Epidermal melanocyte (primary cell): Measurements from ENCODE around the gene MGST1.
"Not testable (repeated sequence)": the region's sequence is repeated elsewhere in the genome, so short reads cannot be mapped to it uniquely, and the experiment has no call there.

ENCODE experiments used
- DNase-seq: peaks from one replicate; pipeline ENCODE4 v3.0.0; 2011; ENCODE audit warnings: low spot score; ENCODE audit not compliant: insufficient read length

The MGST1 gene

DNA sequence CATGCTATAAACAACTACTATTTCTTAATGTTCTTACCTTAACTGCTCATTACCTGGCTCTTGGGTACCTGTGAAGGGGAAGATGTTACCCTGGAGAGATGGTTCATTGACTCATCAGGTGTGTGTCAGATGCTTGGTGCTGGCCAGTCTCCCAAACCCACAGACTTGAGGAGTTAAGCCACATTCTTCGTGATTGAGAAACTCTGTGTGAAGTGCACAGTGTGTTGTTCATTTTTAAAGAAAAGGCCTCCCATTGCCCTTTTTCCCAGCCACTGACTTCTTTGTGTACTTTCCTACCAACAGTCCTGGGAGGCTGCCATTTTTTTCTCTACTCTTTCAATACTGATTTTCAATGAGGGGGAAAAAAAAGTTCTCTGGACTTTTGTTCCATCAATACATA is 3.2 kb downstream of the MGST1 start:
- no peak for DNase-seq

DNA sequence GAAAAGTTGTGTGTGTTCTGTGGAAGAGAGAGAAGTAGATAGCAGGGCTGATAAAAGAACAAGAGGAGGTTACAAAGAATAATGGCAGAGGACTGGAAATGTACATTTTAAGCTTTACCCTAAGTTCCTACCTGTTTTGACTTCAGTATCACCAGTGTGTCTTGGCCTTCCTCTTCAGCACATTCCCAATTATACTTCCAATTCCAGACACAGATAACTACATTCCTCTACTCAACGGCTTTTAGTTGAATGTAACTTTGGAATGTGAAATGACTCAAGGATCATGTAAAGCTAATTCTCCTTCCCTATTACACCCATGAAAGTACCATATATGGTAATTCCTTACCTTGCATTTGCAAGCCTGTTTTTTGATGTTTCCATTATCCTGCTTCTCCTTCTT is 5.0 kb downstream of the MGST1 start:
- DNase-seq = no peak

DNA sequence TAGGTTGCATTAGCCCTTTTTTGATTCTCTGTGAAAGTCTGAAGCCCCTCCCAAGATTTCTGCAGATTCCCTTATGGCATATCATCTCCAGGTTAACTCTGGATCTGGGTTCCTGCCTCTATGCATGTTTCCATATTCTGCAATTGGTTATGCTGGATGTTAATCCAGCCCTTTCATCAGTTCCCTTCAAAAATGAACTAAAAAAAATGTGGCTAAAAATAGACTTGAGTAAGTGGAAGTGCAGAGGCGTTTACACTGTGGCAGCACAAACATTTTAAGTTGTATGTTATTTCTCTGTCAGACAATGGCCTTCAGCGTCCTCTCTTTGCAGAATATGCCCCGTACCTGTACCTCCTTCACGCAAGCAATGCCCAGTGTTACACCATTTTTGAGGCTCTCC is 11.4 kb downstream of the MGST1 start:
- no peak for DNase-seq

DNA sequence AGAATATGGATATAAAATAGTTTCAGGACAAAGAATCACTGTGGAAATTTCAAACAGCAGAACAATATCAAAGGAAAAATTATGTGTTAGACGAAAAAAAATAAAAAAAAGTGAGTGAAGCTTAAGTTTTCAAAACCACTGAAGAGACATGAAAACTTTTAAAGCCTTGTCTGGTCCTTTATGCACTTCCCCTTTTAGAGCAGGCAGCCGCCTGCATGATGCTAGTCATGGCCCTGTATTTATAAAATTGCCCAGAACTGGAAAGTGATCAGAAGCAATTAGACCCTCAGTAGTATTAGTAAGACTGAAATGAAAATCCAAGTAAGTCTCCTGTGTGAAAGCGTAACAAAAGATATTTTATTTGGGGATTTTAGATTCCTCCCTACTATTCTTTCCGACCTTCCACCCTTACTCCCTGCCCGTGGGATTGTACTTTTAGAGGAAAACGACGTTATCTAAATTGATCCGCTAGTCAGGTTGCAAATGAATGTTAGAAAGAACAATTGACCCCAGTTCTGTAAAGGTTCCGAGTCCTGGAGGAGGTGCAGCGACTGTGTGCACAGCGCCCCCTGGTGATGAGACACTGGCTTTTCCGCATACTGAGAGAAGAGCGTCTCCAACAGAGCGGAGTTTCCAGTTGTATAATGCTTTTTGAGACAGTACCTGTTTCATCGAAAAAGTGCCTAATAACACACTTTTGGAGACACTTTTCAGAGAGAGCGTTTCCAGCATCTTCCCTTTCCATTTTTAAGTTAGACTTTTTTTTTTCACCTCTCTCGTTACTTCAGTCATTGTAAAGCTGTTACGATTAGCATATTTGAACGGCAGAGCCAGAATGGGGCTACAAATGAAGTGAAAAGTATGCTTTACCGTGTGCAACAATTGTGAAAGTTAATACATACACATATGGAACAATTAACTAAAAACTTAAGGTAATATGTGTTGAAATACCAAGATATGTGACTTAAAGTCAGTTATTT is 12.4 kb downstream of the MGST1 start:
- DNase-seq = no peak

DNA sequence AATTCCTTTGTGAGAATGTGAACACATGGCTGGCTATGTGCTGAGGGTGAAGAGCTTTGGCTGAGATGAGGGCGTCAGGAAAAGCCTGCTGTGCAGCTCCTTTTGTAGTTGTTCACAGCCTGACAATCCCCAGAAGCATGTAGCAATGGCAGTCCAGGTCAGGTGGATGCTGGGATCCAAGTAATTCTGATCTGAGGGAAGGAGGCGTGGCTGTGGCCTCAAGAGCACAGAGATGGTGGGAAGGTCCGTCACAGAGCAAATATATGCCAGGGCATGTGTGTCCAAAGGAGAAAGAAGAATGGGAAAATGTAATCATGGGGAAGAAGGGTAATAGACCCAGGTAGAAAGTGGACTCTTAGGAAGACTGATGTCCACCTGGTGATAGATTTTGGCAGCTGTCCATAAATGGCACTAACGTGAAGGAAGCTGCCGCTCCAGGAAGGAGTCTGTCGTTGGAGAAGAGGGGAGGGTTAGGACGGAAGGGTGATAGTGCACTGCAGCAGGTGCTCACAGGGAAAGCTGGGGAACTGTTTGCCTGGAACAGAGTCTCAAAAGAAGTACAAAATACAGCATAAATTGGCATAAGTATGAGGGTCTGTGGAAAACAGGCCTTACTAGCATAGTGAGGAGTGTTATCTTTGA is 13.8 kb downstream of the MGST1 start:
- no peak for DNase-seq

DNA sequence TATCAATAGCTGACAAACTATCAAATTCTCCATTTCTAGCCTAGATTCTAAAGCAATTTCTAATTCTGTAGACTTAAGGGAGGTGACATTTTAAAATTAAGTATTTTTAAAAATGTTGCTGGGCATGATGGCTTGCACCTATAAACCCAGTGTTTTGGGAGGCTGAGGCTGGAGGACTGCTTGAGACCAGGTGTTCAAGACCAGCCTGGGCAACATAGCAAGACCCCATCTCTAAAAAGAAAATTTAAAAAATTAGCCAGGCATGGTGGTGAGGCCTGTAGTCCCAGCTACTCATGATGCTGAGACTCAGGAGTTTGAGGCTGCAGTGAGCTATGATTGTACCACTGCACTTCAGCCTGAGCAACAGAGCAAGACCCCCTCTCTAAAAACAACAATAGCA is 15.1 kb downstream of the MGST1 start:
- DNase-seq = no peak

DNA sequence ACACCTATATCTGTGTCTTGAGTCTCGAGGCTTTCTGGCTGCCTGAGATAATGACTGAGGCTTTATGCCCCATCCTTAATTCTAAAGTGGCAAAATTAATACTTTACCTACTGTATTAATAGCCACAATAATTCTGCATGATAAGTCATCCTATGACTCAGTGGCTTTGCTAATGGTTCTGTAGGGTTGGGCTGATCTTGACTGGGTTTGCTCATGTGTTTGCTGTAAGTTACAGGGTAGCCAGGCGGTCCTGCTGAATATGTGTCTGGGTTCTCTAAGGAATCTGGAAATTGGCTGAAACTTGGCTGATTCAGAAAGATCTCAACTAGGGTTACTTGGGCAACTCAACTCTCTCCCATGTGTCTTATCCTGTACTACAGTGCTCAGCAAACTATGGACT is 21.7 kb downstream of the MGST1 start:
- DNase-seq = no peak

DNA sequence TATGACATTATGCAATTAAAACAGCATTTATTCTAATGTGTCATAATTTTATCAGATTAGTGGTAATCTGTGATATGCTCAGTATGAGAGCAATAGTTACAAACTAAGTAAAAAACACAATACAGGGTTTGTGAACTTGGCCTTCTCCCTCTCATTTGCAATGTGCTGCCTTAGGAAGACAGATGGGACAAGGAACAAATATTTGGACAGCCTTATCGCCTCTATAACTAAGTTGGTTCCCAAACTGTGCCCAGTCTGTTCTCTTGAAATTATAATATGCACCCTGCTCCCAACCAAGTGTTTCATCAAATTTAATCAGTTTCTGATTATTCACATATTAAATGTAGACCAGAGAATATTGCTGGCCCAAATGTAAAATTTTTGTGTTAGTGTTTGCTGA is 22.7 kb downstream of the MGST1 start:
- no peak for DNase-seq

DNA sequence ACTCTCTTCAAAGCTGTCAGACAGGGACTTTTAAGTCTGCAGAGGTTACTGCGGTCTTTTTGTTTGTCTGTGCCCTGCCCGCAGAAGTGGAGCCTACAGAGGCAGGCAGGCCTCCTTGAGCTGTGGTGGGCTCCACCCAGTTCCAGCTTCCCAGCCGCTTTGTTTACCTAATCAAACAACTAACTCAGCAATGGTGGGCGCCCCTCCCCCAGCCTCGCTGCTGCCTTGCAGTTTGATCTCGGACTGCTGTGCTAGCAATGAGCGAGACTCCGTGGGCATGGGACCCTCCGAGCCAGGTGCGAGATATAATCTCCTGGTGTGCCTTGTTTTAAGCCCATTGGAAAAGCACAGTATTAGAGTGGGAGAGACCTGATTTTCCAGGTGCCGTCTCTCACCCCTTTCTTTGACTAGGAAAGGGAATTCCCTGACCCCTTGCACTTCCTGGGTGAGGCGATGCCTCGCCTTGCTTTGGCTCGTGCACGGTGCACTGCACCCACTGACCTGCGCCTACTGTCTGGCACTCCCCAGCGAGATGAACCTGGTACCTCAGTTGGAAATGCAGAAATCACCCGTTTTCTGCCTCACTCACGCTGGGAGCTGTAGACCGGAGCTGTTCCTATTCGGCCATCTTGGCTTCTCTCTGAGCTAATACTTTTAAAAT is 35.3 kb downstream of the MGST1 start:
- DNase-seq = not testable (repeated sequence)

DNA sequence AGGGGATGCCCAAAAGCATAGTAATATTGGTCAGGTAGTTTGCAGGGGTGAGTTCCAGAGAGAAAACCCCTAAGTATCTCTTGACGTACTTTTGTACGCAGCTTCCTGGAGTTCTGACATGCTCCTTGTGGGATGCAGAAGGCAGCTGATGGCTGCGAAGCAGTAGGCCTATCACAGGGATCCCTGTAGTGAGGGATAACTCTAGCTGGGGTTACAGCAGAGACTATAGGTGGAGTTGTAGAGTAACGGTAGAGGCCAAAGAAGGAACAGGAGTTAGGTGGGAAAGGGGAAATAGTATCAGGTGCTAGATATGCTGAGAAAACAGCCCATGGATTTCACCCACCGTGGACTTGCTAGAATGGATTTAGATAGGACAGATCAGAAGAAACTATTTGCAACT is 37.3 kb downstream of the MGST1 start:
- DNase-seq = no peak

DNA sequence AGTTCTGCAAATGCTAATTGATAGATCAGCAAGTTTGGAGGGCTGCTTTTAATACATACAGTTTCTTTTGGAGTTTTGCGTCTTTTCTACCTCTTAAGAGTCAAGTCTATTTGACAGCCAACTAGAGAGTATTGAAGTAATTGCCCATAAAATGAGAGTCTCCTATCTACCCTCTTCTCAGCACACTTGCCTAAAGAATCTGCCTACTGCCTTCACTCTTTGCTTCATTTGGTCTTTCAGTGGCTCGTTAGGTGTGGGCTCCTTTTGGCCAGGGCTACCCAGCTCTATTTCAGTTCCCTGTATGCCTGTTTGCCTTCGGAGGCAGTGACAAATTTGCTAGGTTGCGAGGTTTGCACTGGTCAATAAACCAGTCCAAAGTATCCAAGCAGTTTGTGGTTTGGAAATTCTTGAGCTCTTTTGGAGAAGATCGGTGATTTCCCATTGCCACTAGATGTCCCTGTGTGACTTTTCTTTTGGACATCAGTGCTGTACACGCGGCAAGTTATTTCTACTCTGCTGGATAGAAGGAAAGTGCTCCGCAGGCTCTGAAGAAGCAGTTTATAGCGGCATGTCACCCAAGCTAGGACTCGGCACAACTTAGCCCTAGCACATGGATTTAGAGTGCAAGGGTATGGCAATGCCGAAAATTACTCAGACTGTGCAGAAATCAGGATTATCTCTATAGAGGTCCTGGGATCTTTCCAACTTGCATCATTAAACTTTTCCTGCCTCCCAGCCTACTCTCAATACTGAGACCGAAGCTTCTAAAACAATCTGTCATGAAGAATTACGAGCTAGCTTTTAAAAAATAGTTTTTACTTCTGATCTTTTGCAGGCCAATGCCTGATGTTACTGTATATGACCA is 38.6 kb downstream of the MGST1 start:
- peak; percentile 21 for DNase-seq

DNA sequence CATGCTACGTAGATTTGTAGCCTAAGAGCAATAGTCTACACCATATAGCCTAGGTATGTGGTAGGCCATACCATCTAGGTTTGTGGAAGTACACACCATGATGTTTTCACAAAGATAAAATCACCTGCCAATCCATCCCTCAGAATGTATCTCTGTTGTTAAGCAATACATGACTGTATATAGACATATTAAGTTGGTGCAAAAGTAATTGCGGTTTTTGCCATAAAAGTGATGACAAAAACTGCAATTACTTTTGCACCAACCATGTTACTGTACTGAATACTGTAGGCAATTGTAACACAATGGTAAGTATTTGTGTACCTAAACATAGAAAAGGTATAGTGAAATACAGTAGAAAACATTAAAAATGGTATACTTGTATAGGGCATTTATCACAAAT is 40.5 kb downstream of the MGST1 start:
- DNase-seq = no peak

DNA sequence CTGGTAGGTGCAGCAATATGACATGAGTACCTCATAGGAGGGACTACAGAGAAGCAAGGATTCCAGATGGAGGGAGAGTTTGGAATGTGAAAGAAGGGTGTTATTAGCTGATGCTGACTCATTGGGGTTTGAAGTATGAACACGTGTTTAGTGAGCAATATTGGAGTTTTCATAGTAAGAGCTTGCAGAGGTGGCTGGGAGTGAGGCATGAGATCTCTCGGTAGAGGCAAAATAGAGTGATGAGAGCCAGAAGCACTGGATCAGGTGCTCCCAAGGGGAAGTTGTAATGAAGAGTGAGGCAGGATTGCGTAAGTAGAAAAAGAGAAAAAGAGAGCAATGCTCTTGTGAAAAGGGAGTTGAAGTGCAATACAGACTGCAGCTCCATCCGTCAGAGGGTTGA is 42.1 kb downstream of the MGST1 start:
- DNase-seq = no peak

DNA sequence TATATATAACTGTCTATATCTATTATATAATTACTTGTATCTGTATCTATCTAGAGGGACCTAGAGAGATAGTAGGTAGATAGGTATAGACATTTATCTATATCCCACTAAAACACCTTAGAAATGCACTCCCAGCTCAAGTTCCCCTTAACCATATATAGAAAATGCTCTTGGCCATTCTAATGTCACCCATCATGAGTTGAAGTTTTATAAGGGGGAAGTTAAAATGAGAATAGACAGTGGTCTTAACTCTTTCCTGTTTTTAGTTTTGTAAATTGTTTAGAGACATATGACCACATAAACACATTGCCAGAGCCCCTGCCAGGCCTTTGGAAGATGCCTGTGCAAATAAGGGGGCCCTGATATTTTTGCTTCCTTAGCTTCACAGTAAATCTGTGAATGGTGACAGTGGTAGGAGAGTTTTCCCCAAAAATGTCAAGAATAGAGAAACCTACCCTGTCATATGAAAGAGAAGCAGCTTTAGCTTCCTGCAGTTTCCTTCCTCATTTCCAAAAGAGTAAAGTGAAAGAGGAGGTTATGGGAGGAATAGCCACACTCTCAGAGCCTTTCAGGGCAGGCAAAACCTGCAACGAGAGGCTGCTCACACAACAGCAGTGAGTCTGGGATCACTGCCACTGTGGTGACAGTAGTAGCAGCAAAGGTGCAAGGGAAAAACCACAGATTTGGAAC is 45.5 kb downstream of the MGST1 start:
- DNase-seq = no peak

DNA sequence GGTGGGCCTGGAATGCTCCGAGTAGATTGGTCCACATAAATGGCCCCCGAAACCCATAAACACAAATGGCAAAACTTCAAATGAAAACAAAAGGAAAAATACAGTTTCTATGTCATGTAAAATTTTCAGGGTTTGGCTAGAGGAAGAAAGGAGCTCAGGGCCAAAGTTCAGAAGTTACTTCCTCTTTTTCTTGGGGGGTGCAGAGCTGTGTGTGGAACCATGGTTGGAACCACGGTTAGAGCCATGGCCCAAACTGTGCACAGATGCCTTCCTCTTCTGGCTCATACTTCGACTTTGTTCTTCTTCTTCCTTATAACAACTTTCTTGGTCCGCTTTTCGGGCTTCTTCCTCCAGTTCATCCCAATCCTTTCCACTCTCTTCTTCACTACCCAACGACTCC is 51.7 kb downstream of the MGST1 start:
- DNase-seq = no peak

DNA sequence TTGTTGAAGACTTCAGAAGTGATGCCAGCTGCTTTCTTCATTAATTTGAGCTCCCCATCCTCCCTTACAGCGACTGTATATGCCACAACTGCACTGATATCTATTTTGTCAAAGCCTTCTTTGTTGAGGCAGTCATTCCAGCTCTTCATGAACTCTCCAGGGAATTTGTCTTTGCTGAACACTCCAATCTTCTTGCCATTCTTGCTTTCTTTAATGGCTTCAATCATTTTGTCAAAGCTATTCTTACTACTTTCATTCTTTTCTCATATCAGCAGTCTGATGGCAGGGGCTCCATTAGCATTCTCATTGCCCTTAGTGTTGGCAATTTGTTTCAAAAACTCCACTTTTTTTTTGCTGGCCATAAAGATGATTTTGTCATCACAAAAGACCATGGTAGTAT is 54.4 kb downstream of the MGST1 start:
- DNase-seq = not testable (repeated sequence)

DNA sequence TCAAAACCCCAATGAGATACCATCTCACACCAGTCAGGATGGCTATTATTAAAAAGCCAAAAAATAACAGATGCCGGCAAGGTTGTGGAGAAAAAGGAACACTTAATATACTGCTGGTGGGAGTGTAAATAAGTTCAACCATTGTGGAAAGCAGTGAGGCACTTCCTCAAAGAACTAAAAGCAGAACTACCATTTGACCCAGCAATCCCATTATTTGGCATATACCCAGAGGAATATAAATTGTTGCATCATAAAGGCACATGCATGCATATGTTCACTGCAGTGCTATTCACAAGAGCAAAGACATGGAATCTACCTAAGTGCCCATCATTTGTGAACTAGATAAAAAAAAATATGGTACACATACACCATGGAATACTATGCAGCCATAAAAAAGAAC is 59.9 kb downstream of the MGST1 start:
- DNase-seq = no peak
